GM12878 (cell line): ENCODE data around the gene ADGB. TPM values are rescaled to one million over a fixed set of nuclear protein-coding genes. Genes with fewer than 3 reads are reported as not detected.

Source experiments
- ATAC-seq: fragments of 200-7000 bp; cut with Tn5 transposase; 3 replicates; pipeline ENCODE4 v1.9.1; 2020; ENCODE audit warnings: mild to moderate bottlenecking, moderate library complexity
- BruUV-seq: library from RNA; stranded (reverse); fragments of 400-500 nt; replicated peaks from 2 replicates; lab custom pipeline; 2021; lab: Mats Ljungman, UMichigan
- CTCF ChIA-PET: fragments of 300-600 bp; sonication (Branson Sonifier 250); formaldehyde crosslinking; extraction: SDS; loops from one replicate; lab custom pipeline; 2021; ENCODE audit warnings: inconsistent platforms; lab: Yijun Ruan, JAX
- POLR2A ChIA-PET: fragments of 350-600 bp; formaldehyde crosslinking; extraction: SDS; loops from one replicate; lab custom pipeline; 2021; ENCODE audit warnings: inconsistent platforms; lab: Charles Lee
- RAD21 ChIA-PET: fragments of 300-600 bp; sonication (Branson Sonifier 250); formaldehyde crosslinking; loops from one replicate; lab custom pipeline; 2023; ENCODE audit warnings: antibody characterized with exemption; ENCODE audit not compliant: unreplicated experiment; lab: Charles Lee
- SMC1A ChIA-PET: fragments of 300-600 bp; sonication (Branson Sonifier 250); formaldehyde crosslinking; loops from one replicate; lab custom pipeline; 2023; ENCODE audit not compliant: unreplicated experiment, uncharacterized antibody; lab: Charles Lee
- DNase-seq: peaks from one replicate; pipeline ENCODE4 v3.0.0-alpha.2; 2011; ENCODE audit warnings: low read depth, low spot score
- FAIRE-seq: peaks from 3 replicates; lab custom pipeline; 2011; peaks lifted over from hg19 to GRCh38; lab: Jason Lieb, UNC
- H2AFZ ChIP-seq: 2 replicates; pipeline ENCODE4 v1.6.0; 2011; ENCODE audit warnings: low read depth, low read length, control low read depth; ENCODE audit not compliant: control insufficient read depth
- H3K27ac ChIP-seq: 2 replicates; pipeline ENCODE4 v1.5.1; 2011; ENCODE audit warnings: control low read depth; ENCODE audit not compliant: control insufficient read depth, insufficient read depth
- H3K27me3 ChIP-seq, 2 experiments: replicated peaks in 1 of 2; 2 replicates each; pipeline versions ENCODE4 v1.6.0 to v1.6.1; 2011; ENCODE audit warnings: low read length in 1 of 2; ENCODE audit not compliant: control insufficient read depth in 2 of 2, insufficient read depth in 2 of 2
- H3K36me3 ChIP-seq, 2 experiments: 2 replicates each; pipeline ENCODE4 v1.5.1; 2011; ENCODE audit warnings: low read length in 1 of 2; ENCODE audit not compliant: control insufficient read depth in 2 of 2, insufficient read depth in 2 of 2
- H3K4me1 ChIP-seq: 2 replicates; pipeline ENCODE4 v1.6.1; 2011; ENCODE audit warnings: mild to moderate bottlenecking, low read length, moderate library complexity, mixed read lengths; ENCODE audit not compliant: control insufficient read depth, insufficient read depth
- H3K4me2 ChIP-seq: 2 replicates; pipeline ENCODE4 v1.6.0; 2011; ENCODE audit warnings: control low read depth; ENCODE audit not compliant: control insufficient read depth, insufficient read depth
- H3K4me3 ChIP-seq: fragments of 200-600 bp; sonication (generic); 2 replicates; pipeline ENCODE4 v1.5.1; 2016
- H3K79me2 ChIP-seq: 2 replicates; pipeline ENCODE4 v1.6.0; 2011; ENCODE audit warnings: low read length; ENCODE audit not compliant: control insufficient read depth, insufficient read depth
- H3K9ac ChIP-seq: 2 replicates; pipeline ENCODE4 v1.8.0; 2011; ENCODE audit warnings: low read length, control low read depth, mixed read lengths; ENCODE audit not compliant: control insufficient read depth, insufficient read depth
- H3K9me3 ChIP-seq: replicated peaks from 3 replicates; pipeline ENCODE4 v1.5.1; 2011; ENCODE audit warnings: mild to moderate bottlenecking, low read length; ENCODE audit not compliant: control insufficient read depth, insufficient read depth
- H4K20me1 ChIP-seq: 2 replicates; pipeline ENCODE4 v1.6.0; 2011; ENCODE audit not compliant: control insufficient read depth, insufficient read depth
- CBX5 ChIP-seq: sonication (generic); IDR thresholded peaks from 2 replicates; pipeline ENCODE4 v1.6.1; 2016; ENCODE audit warnings: low read depth, moderate library complexity, mild to moderate bottlenecking, inconsistent platforms
- EGR1 ChIP-seq, 2 experiments: IDR thresholded peaks; 1 replicate in 1 of 2; 2 replicates in 1 of 2; pipeline ENCODE4 v1.6.1; 2011 to 2012; ENCODE audit warnings: low read depth in 2 of 2, low read length in 2 of 2, borderline replicate concordance in 1 of 2, mild to moderate bottlenecking in 1 of 2, moderate library complexity in 1 of 2
- FOS ChIP-seq: IDR thresholded peaks from 3 replicates; pipeline ENCODE4 v1.6.1; 2011; ENCODE audit warnings: borderline replicate concordance; ENCODE audit not compliant: insufficient read length; ENCODE audit errors: extremely low read depth
- MYC ChIP-seq: IDR thresholded peaks from 2 replicates; pipeline ENCODE4 v1.6.1; 2011; ENCODE audit warnings: mild to moderate bottlenecking, low read length, moderate library complexity, inconsistent platforms; ENCODE audit not compliant: insufficient read depth, insufficient replicate concordance, insufficient read length, severe bottlenecking
- RAD21 ChIP-seq: IDR thresholded peaks from 2 replicates; pipeline ENCODE4 v1.6.1; 2011; ENCODE audit warnings: mild to moderate bottlenecking, low read depth, low read length, moderate library complexity; ENCODE audit not compliant: insufficient read depth
- SRF ChIP-seq, 2 experiments: IDR thresholded peaks; 2 replicates each; pipeline ENCODE4 v1.6.1; 2011; ENCODE audit warnings: low read depth in 2 of 2, low read length in 2 of 2, mild to moderate bottlenecking in 1 of 2, moderate library complexity in 1 of 2
- ZNF622 ChIP-seq: fragments of 450-650 bp; IDR thresholded peaks from 2 replicates; pipeline ENCODE4 v1.6.1; 2017; ENCODE audit warnings: mild to moderate bottlenecking, inconsistent platforms
- WGBS: methylation state at CpG from one replicate; pipeline ENCODE4 v1.1.6; 2016; ENCODE audit warnings: low lambda C conversion rate; ENCODE audit not compliant: insufficient replicate concordance, insufficient coverage; ENCODE audit errors: missing lambda C conversion rate; 5-methylcytosine and 5-hydroxymethylcytosine counted together
- in situ Hi-C: fragments of 300-500 bp; cut with MboI; formaldehyde crosslinking; loops from 9 replicates; pipeline ENCODE4 v1.14.3; 2018; ENCODE audit warnings: mixed read lengths
- intact Hi-C: fragments of 100-400 bp; cut with micrococcal nuclease; formaldehyde crosslinking; loops from one replicate; pipeline ENCODE4 v1.14.2; 2022; ENCODE audit not compliant: unreplicated experiment
- polyA plus RNA-seq, 11 experiments: library from polyadenylated mRNA; depleted of rRNA in 4 of 11; unstranded in 6 of 11; stranded (reverse) in 5 of 11; fragments of >200 nt; fragmentation: Nextera tagmentation in 4 of 11; fragmentation: Illumina TruSeq in 1 of 11; extraction: Ambion mirVana in 4 of 11; extraction: Trizol in 1 of 11; gene quantifications; 1 replicate in 1 of 11; 2 replicates in 10 of 11; pipeline versions ENCODE4 v1.2.1 to v1.2.3, GENCODE V29; 2011 to 2016; ENCODE audit warnings: inconsistent platforms in 2 of 11, missing spikeins in 2 of 11, low read depth in 1 of 11
- total RNA-seq, 4 experiments: library from RNA; depleted of rRNA in 3 of 4; stranded (reverse); fragments of >200 nt in 3 of 4; fragmentation: Illumina TruSeq in 1 of 4; extraction: Trizol in 1 of 4; gene quantifications; 2 replicates each; pipeline versions ENCODE4 v1.2.1 to v1.2.3, GENCODE V29; 2013 to 2021
- TF ChIP-seq, protein P1 (sequence below): fragments of 450-650 bp; formaldehyde crosslinking; IDR thresholded peaks from 2 replicates; pipeline ENCODE4 v1.4.0; 2020; ENCODE audit warnings: mild to moderate bottlenecking, moderate library complexity
- TF ChIP-seq, protein P2 (sequence below): fragments of 450-650 bp; IDR thresholded peaks from 2 replicates; pipeline ENCODE4 v1.6.1; 2018; ENCODE audit warnings: mild to moderate bottlenecking, low read depth, moderate library complexity; ENCODE audit not compliant: partially characterized antibody
- TF ChIP-seq, protein P3 (sequence below): fragments of 450-650 bp; IDR thresholded peaks from 2 replicates; pipeline ENCODE4 v1.6.1; 2017; ENCODE audit warnings: low read depth, mild to moderate bottlenecking, moderate library complexity

Gene ADGB
- total and polyA plus RNA-seq, 10 of the 15 experiments (the other 5 are each of a cell fraction or from before 2014, with no cell fraction given): not detected

DNA sequence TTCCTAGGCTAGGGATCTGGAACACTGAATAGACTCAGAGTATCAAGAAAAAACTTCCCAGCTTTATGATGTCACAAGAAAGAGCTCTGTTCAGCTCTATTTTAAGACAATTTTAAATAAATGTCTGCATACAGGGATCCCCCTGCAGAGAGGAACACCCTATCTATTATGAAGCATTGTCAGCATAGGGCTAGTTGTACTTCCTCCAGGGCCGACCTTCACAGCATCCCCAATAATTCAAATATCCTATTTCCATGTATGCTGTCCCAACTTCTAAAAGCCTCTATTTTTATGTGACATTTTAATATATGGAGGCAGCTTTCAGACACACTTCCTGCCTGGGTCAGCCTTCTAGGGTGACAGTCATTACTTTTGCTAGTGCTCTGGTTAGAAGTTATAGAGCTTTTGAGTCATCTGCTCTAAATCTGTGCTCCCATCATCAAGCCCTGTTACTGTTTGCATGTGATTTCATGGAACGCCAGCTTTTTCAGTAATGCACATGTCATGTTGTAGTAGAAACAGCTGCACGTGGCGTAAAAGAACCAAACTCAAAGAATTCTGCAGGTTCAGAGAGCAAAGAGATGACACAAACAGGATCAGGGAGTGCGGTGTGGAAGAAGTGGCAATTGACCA, 189.2 kb downstream of the ADGB start:
- no peak for FAIRE-seq

More for the DNA sequence above, 189.2 kb downstream of the ADGB start:
- Histone ChIP-seq H3K9me3 (no peaks in the 10 kb centered on the region), H3K79me2 (no peaks in the 10 kb centered on the region), H3K4me3 (no peak overlapping the region), H4K20me1 (no peaks in the 10 kb centered on the region), H3K9ac (no peak overlapping the region), H2AFZ (no peak overlapping the region), H3K4me1 (no peaks in the 10 kb centered on the region), H3K27ac (no peak overlapping the region), H3K36me3 (no peaks in the 10 kb centered on the region), H3K4me2 (no peak overlapping the region), H3K27me3 (no peaks in the 10 kb centered on the region)
- ChIA-PET RAD21 (no interaction called here), SMC1A (no interaction called here), CTCF (no interaction called here), POLR2A (no interaction called here)
- DNase-seq (no peak), ATAC-seq (no peak)
- WGBS: 26% methylated on average over 5 of the region's 5 CpGs
- in situ Hi-C loops (no loop called here), intact Hi-C loops (no loop called here)
- no peak for TF ChIP-seq EGR1 (IDR thresholded peaks at IDR 0.05; ENCODE audit: borderline replicate concordance in 1 of 2, low read depth in 2 of 2, low read length in 2 of 2)
- TF ChIP-seq, protein P1, sequence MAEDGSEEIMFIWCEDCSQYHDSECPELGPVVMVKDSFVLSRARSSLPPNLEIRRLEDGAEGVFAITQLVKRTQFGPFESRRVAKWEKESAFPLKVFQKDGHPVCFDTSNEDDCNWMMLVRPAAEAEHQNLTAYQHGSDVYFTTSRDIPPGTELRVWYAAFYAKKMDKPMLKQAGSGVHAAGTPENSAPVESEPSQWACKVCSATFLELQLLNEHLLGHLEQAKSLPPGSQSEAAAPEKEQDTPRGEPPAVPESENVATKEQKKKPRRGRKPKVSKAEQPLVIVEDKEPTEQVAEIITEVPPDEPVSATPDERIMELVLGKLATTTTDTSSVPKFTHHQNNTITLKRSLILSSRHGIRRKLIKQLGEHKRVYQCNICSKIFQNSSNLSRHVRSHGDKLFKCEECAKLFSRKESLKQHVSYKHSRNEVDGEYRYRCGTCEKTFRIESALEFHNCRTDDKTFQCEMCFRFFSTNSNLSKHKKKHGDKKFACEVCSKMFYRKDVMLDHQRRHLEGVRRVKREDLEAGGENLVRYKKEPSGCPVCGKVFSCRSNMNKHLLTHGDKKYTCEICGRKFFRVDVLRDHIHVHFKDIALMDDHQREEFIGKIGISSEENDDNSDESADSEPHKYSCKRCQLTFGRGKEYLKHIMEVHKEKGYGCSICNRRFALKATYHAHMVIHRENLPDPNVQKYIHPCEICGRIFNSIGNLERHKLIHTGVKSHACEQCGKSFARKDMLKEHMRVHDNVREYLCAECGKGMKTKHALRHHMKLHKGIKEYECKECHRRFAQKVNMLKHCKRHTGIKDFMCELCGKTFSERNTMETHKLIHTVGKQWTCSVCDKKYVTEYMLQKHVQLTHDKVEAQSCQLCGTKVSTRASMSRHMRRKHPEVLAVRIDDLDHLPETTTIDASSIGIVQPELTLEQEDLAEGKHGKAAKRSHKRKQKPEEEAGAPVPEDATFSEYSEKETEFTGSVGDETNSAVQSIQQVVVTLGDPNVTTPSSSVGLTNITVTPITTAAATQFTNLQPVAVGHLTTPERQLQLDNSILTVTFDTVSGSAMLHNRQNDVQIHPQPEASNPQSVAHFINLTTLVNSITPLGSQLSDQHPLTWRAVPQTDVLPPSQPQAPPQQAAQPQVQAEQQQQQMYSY (CRISPR knock-in tag): no peak
- TF ChIP-seq ZNF622: no peak
- no peak for TF ChIP-seq MYC
- no peak for TF ChIP-seq RAD21
- TF ChIP-seq FOS: no peak
- TF ChIP-seq SRF (IDR thresholded peaks at IDR 0.05; ENCODE audit: low read depth in 2 of 2, low read length in 2 of 2): no peak
- TF ChIP-seq, protein P2, sequence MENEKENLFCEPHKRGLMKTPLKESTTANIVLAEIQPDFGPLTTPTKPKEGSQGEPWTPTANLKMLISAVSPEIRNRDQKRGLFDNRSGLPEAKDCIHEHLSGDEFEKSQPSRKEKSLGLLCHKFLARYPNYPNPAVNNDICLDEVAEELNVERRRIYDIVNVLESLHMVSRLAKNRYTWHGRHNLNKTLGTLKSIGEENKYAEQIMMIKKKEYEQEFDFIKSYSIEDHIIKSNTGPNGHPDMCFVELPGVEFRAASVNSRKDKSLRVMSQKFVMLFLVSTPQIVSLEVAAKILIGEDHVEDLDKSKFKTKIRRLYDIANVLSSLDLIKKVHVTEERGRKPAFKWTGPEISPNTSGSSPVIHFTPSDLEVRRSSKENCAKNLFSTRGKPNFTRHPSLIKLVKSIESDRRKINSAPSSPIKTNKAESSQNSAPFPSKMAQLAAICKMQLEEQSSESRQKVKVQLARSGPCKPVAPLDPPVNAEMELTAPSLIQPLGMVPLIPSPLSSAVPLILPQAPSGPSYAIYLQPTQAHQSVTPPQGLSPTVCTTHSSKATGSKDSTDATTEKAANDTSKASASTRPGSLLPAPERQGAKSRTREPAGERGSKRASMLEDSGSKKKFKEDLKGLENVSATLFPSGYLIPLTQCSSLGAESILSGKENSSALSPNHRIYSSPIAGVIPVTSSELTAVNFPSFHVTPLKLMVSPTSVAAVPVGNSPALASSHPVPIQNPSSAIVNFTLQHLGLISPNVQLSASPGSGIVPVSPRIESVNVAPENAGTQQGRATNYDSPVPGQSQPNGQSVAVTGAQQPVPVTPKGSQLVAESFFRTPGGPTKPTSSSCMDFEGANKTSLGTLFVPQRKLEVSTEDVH: no peak
- TF ChIP-seq, protein P3, sequence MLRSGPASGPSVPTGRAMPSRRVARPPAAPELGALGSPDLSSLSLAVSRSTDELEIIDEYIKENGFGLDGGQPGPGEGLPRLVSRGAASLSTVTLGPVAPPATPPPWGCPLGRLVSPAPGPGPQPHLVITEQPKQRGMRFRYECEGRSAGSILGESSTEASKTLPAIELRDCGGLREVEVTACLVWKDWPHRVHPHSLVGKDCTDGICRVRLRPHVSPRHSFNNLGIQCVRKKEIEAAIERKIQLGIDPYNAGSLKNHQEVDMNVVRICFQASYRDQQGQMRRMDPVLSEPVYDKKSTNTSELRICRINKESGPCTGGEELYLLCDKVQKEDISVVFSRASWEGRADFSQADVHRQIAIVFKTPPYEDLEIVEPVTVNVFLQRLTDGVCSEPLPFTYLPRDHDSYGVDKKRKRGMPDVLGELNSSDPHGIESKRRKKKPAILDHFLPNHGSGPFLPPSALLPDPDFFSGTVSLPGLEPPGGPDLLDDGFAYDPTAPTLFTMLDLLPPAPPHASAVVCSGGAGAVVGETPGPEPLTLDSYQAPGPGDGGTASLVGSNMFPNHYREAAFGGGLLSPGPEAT: no peak
- no peak for TF ChIP-seq CBX5
- no TSS peak for BruUV-seq
